ENCODE data around the gene GPRASP3.
A peak's percentile ranks its signal among the peaks of the same experiment; 100 is the strongest.

Gene GPRASP3

DNA sequence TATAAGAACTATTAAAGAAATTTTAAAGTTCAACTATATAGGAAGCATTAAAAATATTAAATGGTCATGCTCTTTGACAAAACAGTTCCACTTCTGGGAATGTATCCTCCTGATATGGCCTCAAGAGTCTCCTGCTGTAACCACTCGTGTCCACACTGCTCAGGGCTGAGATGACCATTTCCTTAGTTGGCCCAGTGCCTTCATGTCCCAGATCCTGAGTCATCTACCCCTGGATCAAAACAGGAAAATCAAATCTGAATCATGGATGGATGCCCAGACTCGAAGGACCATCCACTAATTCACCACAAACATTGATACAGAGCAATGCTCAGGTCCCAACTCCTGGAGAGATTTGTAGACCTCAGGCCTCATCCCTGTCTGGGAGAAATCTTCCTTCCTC is 44.7 kb downstream of the GPRASP3 start:
- DNase-seq (ENCODE audit: low spot score): no peak

DNA sequence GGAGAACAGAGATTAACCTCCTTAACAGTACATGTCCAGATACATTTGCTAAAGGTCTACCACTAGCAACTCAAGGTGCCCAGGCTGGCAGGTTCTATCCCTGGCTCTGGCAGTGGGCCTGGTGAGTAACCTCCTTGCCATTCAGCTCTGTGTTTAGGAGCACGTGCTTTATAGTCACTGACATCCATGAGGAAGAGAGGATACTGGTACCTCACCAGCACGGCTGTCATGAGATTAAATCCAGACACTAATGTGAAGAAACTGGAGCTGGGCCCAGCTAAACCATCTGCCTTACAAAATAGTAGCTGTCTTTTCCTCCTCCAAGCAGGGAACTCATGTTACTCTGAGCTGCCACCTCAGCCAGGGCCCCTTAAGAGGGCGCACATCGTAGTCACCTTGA is 45.3 kb downstream of the GPRASP3 start:
- no peak for DNase-seq (ENCODE audit: low spot score)

DNA sequence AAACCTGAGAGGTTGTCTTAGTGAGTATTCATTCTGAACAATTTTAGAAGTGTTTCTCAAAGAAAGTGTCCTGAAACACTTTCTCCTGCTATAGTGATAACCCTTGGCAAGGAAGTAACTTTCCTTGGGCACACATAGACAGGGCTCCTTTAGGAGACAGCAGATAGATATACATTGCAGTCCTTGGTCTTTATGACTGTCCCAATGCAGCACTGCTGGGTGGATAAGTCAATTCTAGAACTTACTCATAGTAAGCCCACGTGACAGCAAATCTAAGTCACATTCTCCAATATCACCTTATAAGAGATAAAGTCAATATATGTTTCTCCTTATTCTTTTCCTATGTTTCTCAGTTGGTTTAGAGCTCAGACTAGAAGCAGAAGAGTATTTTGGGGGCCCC is 46.7 kb downstream of the GPRASP3 start:
- DNase-seq (ENCODE audit: low spot score): no peak

DNA sequence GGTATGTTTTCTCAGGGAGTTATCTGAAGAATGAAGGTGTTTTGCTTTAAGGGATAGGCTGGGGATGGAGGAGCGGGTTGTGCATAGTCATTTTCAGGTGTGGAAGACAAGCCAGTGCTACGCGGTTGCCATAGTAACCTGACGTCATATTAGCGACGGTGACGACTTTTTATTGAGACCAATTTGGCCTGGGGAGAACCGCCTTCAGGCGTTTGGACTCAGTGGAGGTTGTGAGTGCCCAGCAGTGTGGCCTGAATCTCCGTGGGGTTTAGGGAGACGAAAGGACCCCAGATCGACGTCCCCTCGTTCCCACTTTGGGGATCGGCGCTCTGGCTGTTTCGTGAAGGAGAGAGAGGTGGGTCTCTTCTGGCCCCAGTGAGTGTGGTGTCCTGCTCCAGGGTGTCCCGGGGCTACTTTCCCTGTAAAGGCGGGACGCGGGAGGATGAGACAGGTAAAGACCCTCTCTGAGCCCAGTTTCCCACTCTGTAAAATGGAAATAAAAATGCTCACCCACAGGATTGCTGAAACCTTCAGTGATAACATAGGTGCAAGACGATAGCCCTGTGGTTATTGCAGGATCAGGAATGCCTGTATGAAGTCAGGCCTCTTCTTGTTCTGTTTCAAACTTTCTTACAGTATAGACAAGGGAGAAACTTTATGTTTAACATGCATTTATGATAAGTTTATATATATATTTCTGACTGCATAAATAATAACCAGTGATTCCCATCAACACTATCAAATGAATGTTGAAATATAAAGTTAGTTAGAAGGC is 48.6 kb downstream of the GPRASP3 start:
- DNase-seq (ENCODE audit: low spot score): peak; percentile 92
